ENCODE data around the gene RREB1.

Gene RREB1

DNA sequence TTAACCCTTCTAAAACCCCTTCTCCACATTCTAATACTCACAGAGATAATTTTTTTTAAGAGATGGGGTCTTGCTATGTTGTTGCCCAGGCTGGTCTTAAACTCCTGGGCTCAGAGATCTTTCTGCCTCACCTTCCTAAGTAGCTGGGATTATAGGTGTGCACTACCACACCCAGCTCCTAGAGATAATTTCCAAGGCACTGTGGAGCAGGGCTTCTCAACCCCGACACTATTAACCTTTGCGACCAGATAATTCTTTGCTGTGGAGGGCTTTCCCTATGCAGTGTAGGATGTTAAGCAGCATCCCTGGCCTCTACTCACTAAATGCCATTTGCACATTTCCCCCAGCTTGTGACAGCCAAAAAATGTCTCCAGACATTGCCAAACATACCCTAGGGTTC, 8.8 kb upstream of the RREB1 start:
- DNase-seq = no peak

- no peak for DNase-seq
These were observed 7.5 kb upstream of the RREB1 start for GRCh38 chr6:7100072-7100752.

DNA sequence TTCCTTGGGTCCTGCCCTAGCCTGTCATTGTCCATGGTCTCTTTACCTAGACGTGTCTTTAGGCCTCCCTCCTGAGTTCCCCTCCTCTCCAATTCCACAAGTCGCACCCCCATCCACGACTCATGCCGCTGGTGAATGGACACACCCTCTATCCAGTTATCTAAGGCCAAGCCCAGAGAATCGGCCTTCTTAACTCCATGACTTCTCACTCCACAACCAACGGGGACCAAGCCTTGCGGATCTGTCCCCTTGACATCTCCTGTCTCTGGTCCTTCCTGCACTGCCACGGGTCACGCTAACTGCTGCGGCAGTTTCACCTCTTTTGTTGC, 7.0 kb upstream of the RREB1 start:
- no peak for DNase-seq

- DNase-seq = no peak
These were observed 6.5 kb upstream of the RREB1 start for GRCh38 chr6:7101290-7101689.

GRCh38 chr6:7104752-7105151, 3.0 kb upstream of the RREB1 start:
- DNase-seq = no peak

GRCh38 chr6:7106215-7106751, 1.5 kb upstream of the RREB1 start:
- DNase-seq = no peak

DNA sequence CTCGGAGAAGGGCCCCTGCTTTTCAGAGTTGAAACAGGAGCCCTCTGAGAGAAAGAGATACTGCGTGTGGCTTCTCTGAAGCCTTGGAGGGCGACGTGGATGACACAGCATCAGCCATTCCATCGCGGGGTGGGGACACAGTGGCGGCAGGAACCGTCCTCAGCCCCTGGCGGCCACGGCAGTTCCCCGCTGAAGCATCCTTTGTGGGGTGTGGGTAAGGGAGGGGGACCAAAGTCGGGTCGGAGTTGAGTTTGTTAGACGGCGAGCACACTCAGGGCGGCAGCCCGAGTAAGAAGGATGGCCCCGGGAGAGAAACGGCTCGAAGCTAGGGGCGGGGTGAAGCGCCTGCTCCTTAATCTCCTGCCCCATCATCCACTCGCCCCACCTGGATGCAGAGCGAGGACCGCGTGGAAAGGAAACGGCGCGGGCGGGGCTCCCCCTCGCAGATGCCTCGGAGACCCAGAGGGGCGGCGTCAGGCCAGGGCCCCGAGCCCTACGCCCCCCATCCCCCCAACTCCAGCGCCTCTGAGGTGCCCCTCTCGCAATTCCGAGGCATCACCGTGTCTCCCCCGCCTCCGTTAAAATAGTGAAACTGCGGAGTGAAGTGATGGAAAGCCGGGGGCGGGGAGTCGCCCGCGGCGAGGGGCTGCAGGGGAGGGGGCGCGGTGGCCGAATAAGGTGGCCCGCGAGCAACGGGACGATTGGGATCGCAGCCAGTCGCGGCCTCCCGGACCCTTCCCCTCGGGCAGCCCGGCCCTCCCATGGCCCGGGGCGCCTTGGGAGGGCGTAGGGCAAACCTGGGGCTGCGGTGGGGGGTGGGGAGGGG, 796 bp upstream of the RREB1 start:
- peak; percentile 44 to 72 (median 66) for DNase-seq

DNA sequence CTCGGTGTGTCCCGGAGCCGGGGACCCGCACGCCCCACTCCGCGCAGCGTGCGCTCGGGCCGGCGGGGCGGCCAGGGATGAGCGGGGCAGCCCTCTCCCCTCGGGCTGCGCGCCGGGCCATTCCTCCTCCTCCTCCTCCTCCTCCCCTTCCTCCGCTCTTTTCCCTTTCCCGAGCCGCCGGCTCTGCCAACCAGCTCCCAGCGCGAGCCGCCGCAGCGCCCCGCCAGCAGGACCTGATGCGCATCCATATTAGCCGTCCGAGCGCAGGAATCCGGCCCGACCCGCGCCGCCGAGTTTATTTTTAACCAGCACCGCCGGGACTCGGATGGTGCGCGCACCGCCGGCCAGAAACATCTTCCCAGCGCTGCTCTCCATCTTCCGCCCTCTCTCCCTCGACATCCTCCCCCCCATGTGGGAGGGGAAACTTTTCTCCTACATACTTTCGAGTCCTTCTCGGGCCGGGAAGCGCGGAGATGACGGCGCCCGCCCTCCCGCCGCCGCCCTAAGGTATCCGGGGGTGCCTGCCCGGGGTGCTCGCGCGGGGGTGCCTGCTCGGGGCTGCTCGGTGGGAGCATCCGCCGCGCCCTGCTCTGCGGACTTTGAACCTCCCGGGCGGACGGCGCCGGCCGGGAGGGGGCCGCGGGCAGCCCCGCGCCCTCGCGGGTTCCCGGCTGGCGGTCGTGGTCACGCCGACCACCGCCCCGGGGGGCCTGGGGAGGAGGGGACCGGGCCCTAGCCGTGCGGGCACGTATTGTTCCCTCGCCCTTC, 619 bp downstream of the RREB1 start:
- DNase-seq = peak; percentile 21 to 62 (median 44)

GRCh38 chr6:7108964-7109836, 1.4 kb downstream of the RREB1 start:
- DNase-seq = peak; percentile 16 to 58 (median 50)

GRCh38 chr6:7110092-7110792, 2.5 kb downstream of the RREB1 start:
- peak in 2 of 6 experiments; percentile 22 to 31 for DNase-seq

GRCh38 chr6:7111095-7111690, 3.4 kb downstream of the RREB1 start:
- DNase-seq = no peak

DNA sequence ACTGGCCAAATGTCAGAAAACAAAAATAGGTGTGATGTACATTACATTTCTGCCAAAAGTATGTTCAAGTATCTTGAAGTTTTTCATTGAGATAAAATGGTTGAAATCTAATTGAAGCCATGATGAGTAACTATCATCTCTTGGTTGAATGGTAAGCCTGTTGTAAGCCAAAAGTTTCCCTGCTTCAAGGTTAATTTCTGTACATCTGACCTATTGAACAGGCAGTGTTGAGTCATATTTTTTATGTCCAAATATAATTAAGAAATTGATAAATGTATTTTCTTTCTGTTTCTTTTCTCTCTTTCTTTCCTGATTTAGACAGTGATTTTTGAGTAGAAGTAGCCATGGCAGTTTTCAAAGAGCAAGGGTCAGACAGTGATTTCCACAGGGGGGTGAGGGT, 4.4 kb downstream of the RREB1 start:
- no peak for DNase-seq

GRCh38 chr6:7112741-7113313, 5.1 kb downstream of the RREB1 start:
- peak; percentile 49 to 68 (median 58) for DNase-seq

GRCh38 chr6:7114744-7115458, 7.1 kb downstream of the RREB1 start:
- DNase-seq = no peak

- no peak for DNase-seq
These were observed 7.9 kb downstream of the RREB1 start for GRCh38 chr6:7115543-7116231.

- DNase-seq = no peak
These were observed 11.6 kb downstream of the RREB1 start for GRCh38 chr6:7119272-7119801.

DNA sequence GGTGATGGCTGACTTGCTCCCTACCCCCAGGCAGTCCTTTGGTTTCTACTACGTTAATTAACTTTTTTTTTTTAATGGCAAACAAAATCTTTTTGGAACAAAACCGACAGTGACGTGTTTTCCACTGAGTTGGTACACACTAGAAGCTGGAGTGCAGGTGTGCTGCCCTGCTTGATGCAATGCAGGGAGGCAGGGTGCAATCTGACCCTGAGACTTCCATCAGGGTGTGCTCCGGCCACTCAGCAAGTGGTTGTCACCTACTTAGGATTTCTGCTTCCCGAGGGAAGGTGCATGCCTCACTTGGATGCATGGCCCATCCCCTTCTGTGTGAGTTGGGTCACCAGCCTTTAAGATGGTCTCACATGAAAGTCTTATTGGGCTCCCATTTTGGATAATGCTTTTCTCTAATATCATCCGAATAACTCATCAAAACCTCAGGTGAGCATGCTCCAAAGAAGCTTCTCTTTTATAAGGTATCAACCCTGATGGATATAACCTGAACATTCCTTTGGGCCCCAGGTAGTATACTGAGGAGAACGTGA, 14.0 kb downstream of the RREB1 start:
- no peak for DNase-seq

GRCh38 chr6:7122684-7123083, 14.9 kb downstream of the RREB1 start:
- DNase-seq = no peak

DNA sequence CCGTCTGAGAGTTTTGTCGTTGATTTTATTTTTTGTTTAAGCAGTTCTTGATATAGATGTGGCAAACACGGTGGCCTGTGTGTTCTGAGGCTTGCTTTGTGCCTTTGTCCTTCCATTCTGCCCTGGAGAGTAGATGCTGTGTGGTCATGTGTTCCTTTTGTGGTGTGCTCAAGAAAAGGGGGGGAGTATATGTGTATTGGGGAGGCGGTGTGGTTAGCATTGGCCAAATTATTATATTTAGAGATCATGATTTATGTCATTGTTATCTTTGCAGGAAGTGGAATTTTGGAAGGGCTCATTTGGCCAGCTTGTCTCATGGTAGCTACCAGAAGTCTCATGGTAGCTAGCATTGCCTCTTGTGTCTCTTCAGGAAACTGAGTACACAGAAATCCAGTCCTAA, 16.4 kb downstream of the RREB1 start:
- DNase-seq = no peak
